Measurements from ENCODE around the gene AQP6.

The AQP6 gene

DNA sequence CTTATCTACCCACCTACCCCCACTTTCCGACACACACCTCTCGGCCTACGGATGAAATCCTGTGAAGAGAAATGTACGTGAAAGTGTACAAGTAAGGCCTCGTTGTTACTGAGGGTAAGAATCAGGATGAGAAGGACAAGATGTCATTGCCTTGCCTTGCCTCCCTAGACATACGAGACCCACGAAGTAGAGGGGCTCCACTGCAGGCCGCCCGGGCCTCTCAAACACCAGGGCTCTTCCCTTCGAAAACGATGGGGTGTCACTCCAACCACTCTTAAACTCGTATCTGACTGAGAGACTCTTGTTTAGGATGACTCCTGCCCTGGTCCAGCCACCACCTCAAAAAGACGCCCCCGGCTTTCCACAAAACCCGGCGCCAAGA, 52.0 kb downstream of the AQP6 start:
- DNase-seq (ENCODE audit: low read depth) = no peak
- TF ChIP-seq, protein P1, sequence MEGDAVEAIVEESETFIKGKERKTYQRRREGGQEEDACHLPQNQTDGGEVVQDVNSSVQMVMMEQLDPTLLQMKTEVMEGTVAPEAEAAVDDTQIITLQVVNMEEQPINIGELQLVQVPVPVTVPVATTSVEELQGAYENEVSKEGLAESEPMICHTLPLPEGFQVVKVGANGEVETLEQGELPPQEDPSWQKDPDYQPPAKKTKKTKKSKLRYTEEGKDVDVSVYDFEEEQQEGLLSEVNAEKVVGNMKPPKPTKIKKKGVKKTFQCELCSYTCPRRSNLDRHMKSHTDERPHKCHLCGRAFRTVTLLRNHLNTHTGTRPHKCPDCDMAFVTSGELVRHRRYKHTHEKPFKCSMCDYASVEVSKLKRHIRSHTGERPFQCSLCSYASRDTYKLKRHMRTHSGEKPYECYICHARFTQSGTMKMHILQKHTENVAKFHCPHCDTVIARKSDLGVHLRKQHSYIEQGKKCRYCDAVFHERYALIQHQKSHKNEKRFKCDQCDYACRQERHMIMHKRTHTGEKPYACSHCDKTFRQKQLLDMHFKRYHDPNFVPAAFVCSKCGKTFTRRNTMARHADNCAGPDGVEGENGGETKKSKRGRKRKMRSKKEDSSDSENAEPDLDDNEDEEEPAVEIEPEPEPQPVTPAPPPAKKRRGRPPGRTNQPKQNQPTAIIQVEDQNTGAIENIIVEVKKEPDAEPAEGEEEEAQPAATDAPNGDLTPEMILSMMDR (IDR thresholded peaks at IDR 0.05; ENCODE audit: low read length, missing control alignments) = no peak
- H3K4me3 ChIP-seq (replicated peaks; ENCODE audit: low read depth, low read length) = peak overlapping the region; percentile 88

GRCh38 chr12:50025187-50026059, 52.7 kb downstream of the AQP6 start, which contains the start of gene RACGAP1:
TSS of gene RACGAP1 (minus strand) at chr12:50025494. CDS start at chr12:50016715, 8,779 bp downstream.
- peak; percentile 99 for DNase-seq (ENCODE audit: low read depth)
- peak within 1 kb of the TSS; percentile 88 for H3K4me3 ChIP-seq (replicated peaks; ENCODE audit: low read depth, low read length)
- TF ChIP-seq, protein P1 (IDR thresholded peaks at IDR 0.05; ENCODE audit: low read length, missing control alignments) = no peak

GRCh38 chr12:50026691-50027090, 53.9 kb downstream of the AQP6 start:
- H3K4me3 ChIP-seq (replicated peaks; ENCODE audit: low read depth, low read length) = no peak overlapping the region
- TF ChIP-seq, protein P1 (IDR thresholded peaks at IDR 0.05; ENCODE audit: low read length, missing control alignments) = no peak
- DNase-seq (ENCODE audit: low read depth) = no peak
